NCI-H524 treated with DMSO at 0.1 percent for 48 hours (cell line): ENCODE measurements around the gene FHIT.

ENCODE experiments used
- DNase-seq: peaks from one replicate; lab custom pipeline; 2025; lab: John Stamatoyannopoulos, UW

Gene FHIT

DNA sequence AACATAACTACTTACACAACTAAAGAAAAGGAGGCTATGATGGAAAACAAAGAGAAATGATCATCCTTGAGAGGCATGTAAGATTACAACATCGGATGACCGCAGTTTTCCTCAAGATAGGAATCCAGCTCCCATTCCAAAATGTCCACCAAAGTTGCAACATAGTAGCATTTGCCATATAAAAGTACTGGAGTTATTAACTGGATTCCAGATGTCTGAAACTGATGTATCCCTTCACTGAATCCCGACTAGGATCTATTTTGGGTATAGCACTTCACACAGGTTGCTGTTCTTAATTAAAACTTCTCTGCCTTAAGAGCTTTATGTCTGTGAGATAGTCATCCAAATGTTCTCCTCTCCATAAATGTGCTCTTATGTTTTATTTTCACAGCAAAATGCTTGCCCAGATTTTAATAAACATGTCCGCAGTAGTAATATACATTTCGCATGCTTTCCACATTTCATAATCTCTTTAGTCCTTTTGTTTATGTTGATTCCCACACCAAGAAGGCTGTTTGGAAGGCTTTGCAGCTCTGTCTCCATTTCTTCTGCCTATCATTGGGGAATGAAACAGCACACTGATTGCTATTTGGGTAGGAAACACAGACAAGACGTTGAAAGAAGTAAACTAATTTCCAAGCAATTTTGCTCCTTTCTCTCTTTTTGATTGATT lies 1484.9 kb downstream of the FHIT start:
- DNase-seq: no peak

DNA sequence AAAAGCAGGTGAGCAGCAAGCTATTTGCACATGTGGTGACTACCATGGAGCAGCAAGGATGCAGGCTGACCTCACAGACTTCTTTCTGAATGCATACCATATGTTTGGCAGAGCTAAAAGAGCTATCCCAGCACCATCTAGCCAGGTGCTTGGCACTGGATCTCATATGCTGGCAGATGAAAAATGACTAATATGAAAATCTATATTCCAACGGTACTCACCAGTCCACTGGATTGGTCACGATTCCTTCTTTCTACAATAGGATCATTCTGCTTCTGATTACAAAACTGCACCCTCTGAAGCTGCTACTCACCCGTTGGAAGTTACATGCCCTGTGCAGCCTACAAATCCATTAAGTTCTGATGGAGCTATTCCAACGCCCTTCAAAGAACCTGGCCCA lies 1487.1 kb downstream of the FHIT start:
- no peak for DNase-seq

DNA sequence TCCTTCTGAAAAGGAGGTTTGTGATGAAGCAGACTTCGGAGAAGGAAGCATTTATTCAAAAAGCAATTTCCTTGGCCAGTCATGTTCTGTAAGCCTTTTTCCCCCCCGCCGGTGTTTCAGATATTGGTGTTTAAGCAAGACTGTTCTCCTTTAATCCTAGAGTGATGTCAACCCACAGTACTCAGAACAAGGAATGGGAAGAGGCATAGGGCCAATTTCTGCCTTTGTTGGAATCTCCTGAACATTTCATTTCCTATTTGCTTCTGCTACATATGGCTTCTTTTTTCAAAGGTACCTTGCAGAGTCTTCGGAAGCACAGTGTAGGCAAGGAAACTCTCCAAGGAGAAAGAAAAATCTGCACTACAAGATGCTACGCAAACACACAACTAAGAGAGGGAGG lies 1488.3 kb downstream of the FHIT start:
- no peak for DNase-seq

DNA sequence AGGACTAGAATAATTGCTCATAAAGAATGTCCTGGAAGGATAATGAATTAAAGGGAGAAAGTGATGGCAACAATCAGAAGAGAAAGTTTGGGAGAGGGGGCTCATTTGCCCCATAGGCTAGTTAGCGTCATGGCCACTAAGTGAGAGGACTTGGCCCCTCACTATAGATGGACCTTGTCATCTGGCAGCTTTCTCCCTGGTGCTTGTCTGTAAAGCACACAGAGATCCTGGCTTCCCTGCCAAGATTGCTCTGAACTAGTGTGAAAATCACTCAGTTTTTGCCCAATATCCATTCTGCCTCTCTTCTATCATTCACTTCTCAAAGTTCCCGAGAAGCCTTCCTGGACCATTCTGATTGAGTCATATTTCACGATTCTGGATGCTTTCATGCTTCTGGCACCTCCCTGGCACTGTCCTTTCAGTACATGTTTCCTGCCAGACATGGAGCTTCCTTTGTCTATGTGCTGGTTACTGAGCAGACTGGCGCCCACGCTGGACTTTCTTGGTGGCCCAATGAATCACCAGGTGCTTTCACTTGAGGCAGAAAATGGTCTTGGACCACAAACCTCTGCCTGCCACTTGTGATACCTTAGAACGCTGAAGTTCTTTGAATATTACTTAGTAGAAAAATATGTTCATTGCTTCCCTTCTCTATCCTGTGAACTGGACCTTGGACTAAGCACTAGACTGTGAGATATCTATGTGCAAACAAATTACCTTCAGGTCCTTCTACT lies 1491.8 kb downstream of the FHIT start:
- DNase-seq: no peak

DNA sequence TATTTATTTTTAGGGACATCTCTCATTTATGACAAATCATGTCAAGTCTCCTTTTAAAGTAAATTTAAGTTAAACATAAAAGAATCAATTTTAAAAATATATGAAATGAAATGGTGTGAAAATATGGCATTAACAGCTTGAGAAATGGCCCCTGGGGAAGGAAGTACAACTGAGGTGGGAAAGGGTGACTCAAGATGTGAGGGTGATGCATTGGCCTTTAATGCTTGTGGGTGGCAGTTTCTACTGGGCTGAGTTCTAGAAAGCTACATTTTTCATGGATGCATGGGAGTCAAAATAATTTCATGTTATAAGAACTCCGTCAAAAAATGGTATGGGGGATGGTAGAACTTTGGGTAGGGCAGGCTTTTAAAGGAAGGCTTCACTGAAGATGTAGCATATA lies 1492.6 kb downstream of the FHIT start:
- no peak for DNase-seq

DNA sequence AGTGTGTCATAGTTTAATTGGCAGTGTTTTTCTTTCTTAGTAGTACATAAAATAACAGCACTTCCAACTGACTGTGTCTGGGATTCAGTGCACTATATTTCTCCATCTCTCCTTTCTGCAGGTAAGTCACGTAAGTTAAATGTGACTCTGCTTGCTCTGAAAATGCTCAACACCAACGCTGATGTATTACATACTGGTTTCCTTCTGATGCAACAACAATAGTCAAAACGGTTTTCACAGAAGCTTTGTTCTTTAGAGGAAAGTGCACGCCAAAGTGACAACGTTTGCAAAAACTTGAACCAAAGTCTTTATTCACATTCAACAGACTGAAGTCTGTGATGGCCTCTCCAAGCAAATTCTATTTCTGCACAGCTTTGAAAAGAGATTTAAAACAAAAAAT lies 1494.3 kb downstream of the FHIT start:
- no peak for DNase-seq

DNA sequence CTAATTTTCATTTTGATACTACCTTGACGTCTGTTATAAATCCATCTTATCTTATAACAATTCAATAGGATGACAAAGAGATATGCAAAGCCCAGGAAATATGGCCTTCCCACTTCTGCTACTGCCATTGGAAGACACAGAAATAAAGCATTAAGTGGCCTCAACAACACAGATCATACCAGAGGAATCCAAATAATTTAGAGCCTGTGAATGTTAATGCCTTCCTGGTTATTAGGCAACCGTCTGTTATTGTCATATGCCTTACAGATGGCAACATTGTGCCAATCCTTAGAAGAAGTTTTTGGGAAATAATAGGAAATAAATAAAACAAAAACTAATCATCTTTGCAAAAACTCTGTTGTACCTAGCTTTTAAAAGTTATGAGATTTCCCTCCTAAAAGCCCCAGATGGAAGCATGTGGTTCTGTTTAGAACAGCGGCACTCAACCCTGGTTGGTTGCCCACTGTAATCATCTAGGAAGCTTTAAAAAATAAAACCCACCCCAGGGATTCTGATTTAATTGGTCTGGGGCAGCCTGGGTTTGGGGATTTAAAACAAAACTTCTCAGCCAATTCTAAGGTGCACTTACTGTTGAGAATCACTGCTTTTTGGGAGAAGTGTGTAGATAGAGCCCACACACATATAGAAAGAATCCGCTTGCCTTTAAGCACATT lies 1496.7 kb downstream of the FHIT start:
- no peak for DNase-seq

DNA sequence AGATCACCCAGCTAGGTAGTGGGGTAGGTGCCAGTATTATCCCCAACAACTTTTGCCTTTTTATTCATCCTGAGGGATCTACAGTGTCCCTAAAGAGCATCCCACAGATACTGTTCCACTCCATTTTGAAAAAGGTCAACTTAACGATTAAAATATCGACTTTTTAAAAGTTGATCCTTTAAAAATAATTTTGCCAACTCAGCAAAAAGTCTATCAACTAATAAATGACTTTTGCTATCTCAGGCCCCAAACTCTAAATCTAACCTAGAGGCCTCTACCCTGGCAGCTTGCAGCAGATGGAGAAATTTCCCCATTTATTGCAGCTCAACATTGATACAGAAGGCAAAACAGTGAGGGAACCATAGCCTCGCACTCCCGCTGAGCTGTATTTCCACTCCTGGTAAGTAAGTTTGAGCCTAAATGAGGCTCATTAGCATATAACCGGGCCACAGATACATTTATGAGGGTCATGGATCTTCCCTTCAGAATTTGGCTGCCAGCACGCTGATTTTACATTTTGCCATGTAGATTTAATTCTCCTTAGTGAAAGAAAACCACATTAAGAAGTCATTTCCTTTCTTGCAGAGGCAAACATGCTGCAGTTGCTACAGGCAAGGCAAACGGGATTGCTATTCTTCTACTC lies 1497.3 kb downstream of the FHIT start:
- DNase-seq: no peak

DNA sequence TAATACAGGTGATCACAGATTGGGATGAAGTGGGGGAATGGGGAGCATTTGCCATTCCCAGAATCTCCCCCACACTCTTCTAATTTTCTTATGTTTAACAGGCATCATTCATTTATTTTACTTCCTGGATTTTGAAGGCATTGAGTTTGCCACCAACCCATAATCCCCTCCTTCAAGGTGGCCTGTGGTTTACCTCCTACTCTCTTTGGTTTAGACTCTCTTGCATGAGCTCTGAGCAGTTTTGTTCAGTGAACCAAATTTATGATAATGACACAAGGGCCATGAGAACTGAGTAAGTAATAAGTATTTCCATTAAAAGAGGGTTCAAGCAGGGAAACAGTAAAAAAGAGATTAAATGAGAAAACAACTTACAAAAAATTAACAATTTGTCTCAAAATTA lies 1498.3 kb downstream of the FHIT start:
- no peak for DNase-seq

DNA sequence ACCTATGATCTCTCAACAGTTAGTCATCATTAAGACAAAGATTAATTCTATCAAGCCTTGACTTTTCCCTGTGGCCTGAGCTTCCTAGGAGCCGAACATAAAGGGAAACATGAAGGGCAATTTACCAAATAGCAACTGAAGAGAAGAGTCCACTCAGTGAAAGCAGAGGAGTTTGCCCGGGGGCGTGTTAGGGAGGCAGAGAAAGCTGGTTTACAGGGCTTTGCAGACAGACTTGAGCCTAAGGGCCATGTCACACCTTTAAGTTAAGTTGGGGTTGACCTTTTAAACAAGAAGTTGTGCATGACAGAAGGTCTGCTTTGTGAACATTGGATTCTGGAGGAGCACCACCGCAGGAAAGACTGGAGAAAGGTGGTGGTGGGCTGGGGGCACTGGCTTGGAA lies 1499.6 kb downstream of the FHIT start:
- no peak for DNase-seq

DNA sequence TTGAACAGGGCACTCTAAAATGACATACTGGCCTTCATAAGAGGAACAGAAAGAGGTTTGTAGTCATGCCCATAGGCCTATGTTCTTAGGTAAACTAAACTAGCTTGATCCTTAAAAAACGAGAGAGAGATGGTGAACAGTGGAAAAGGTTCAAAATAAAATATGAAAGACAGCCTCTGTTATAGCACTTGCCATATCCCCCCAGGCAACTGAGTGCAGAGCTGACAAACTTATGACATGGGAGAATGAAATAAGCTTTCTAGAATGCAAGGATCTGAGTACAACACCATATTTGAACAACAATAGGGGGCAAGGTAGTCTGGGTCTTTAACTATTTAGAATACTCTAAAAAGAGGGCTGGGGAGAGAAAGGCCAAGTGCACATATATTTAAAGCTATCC lies 1500.9 kb downstream of the FHIT start:
- DNase-seq: no peak

DNA sequence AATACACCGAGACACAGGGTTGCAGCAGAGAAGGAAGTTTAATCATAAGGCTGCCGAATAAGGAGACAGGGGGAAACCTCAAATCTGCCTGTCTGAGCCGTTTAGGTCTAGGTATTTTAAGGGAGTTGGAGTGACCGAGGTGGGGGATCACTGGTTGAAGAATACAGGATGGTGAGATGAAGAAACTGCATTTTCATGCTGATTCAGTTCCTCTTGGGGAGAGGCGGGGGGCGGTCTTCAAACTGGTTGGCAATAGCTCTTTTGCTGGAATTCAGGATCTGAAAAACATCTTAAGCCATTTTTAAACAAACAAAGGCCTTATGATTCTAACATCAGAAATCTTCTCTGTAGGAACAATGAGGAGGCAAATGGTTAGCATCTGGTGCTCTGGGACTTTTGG lies 1502.0 kb downstream of the FHIT start:
- no peak for DNase-seq

DNA sequence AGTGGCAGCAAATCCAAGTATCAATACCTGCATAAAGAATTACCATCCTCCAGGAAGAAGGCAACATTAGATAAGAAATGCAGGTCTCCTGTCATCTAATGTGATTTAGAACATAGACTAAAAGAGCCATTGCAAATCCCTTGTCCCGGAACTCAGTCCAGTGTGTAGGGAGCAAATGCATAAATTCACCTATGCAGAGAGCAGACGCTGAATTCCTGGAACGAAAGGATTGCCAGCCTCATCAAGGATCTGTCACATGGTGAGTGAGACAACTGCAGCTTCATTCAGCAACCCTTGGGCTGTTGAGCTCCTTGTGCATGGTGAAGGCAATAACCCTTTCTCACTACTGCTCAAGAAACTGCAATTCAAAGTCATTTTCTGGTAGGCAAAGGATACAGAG lies 1504.7 kb downstream of the FHIT start:
- DNase-seq: no peak

DNA sequence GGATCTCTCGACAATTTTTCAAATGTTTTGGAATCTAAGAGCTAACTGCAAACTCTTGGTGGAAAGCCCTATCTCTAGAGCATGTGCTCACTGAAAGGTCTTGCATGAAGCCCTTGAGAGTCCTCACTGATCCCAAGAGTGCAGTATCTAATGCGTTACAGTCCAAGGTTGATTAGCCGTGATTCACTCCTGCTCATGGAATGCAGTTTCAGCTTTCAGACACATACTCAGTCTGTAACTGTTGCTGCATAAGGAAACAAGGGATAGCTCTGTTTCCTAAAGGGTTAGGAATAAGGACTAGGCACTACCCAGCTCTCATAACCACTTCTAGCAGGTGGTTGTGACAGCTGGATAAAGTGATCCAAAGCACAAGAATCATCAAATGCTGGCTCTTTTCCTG lies 1514.0 kb downstream of the FHIT start:
- no peak for DNase-seq

DNA sequence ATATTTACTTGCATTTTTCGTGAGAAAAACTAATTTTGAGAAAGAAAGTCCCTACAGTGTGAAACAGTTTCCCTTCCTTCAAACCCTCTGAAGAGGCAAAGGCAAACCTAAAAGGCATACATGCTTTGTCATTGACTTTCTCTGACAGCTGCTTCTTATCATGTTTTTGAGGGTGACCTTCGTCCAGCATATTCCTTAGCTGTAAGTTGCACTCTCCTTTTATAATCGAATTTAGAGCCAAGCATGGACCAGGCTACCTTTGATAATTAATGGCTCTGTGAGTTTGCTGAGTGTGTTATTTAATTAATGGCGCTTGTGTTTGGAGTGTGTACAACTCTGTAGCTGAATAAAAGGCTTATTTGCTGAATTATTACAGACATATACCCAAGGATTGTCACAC lies 1517.2 kb downstream of the FHIT start:
- DNase-seq: no peak

DNA sequence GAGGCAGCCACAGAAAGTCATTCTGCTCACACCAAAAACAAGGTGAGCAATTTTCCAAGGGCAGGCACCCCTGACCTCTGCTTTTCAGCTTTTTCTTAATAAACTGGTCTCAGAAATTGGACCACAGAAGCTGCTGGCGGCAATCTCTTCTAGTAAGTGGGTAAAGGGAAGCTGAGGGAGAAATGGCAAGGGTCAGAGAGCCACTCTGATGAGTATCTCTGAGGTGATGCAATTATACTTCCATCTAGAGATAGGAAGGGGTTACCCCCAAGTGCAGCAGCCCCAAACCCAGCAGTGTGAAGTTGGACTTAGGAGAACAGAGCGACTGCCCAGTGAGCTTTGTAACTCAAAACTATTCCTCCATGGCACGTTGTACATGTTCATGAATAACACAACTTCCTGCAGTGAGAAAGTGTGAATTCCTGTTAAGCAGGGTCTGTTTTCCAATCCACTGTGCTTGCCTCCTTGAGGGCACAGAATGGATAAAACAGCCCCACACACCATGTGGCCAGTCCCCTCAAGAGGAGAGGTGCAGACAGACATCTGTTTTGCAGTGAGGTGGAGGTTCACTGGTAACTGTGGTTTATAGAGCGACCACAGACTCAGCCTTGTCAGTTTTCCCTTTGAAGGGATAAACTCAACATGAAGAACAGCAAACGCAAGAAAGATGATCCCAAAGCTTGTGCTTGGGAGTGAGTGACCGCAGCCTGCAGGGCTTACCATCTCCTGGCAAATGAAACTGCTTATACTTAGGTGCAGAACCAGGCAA lies 1518.0 kb downstream of the FHIT start:
- no peak for DNase-seq

DNA sequence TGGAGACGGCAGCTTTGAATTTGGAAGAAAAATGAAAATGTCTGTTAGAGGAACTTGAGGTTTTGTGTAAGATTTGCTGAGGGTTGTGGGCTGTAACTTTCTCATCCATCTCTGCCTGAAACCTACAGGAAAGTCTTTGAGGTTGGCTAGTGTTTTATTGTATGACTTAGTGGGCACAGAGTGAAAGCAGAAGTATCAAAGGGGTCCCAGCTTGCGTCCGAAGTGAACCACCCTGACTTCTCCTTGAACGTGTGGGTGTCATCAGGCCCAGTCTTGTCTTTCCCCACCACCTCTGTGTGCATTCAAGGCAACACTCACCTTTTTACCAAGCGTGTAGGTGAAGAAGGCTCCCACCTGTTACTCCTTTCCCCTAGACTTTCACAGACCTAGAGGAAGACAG lies 1519.3 kb downstream of the FHIT start:
- DNase-seq: no peak

DNA sequence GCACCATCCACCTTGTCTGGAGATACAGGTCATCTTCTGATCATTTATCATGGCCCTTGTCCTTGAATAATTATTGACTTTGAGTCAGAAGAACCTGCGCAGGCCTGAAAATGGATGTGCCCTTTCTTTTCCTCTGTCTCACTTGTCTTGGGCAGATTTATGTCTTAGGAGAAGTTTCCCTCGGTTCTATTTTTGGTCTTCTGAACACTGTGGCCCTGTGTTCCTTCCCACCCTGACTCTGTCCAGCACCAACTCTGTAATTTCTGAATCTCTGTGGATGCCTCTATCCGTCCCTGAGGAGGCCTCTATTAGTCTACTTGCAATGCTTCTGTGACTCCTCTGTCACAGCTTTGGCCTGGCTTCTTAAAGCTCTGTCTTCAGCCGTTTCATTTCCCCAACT lies 1520.7 kb downstream of the FHIT start:
- DNase-seq: no peak

DNA sequence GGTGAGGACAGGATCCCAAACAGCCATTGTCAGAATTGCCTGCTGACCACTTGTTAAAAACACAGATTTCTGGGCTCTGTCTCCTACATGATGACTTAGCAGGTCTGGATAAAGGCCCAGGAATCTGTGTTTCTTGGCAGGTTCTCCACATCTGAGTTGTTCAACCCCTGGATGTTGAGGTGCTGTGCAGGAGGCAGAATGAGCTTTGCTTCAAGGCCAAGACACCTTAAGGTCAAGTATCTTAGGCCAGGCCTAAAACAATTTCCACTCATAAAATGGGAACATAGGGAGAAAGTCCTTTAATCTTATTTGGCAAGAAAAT lies 1522.7 kb downstream of the FHIT start:
- DNase-seq: no peak

DNA sequence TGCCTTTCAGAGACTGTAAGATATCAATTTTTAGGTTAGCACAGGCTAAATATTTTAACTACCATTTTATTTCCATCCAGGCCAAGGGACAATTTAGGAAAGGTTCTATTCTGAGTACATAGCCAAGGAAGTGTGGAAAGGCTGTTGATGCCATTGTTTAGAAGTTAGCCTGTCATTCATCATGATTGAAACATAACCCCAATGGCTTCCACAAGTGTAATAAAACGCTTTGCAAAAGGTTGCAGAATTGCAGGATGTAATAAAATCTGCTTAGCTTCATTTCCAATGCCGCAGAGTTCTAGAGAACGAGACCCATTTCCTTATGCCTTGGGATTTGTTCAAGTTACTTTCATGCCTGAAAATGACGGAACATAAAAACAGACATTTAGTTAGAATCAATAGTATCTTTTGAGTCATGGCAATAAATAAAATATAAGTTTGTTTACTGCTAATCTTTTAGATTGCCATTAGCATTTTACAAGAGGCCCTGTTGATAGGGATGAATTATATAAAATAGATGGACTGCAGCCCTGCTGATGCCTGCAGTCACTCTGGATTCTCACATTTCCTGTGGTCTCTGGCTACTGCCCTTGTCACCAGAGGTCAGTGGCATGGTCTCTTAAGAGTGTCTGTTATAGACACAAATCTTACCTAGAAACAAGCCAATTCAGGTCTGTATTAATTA lies 1523.2 kb downstream of the FHIT start:
- DNase-seq: no peak

DNA sequence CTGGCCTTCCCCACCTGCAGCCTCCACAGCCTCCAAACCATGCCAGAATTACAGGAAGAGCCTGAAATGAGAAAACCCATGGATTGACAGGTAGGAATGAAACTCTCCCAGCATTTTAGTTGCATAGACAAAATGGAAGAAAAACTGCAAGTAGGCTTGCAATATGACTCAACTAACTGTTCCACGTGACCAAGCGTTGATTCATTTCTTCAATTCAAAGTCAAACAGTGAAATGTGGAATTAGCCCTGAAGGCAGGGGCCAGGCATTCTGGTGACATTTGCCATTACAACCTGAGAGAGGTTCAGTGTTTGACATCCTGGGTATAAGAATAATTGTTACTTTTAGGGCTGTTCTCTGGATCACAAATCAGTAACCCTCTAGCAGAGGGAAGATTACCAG lies 1525.0 kb downstream of the FHIT start:
- DNase-seq: no peak

DNA sequence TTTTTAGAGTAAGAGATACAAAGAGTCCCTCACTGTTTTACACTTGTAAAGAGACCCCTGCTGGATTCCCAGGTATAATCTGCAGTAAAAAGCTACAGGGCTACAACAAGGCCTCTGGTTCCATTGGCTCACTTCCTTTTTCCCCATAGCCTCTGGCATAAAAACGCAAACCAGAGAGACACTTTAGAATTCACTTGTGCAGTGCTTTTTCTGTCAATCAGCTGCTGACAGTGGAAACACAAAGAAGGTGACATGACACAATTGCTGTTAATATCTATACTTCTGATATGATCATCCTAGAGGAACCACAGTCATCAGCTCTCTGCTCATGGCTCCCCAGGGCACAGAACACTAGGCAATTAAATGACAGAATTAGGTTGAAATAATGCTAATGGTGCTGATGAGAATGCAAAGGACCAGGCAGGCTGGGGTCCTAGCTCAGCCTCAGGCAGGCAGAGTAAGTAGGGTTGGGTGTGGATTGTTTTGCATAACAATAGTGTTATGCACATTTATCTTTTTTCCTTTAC lies 1533.5 kb downstream of the FHIT start:
- DNase-seq: no peak
